ENCODE measurements around the gene AMY2A.
"Not testable (repeated sequence)": the region's sequence is repeated elsewhere in the genome, so short reads cannot be mapped to it uniquely, and the experiment has no call there.

AMY2A gene

GRCh38 chr1:103616994-103617477 lies at the start of gene AMY2A:
TSS of gene AMY2A (plus strand) at chr1:103617427. CDS start at chr1:103617441, 14 bp downstream.
- DNase-seq (ENCODE audit: low read depth in 4 of 4, low spot score in 1 of 4), result not testable (repeated sequence)

GRCh38 chr1:103569493-103569892 lies 47.7 kb upstream of the AMY2A start:
- DNase-seq (ENCODE audit: low read depth in 4 of 4, low spot score in 1 of 4), result no peak

GRCh38 chr1:103571289-103571688 lies 45.9 kb upstream of the AMY2A start, which contains the start of gene AMY2B:
TSS of gene AMY2B (plus strand) at chr1:103571589. CDS start at chr1:103571603, 14 bp downstream.
- not testable (repeated sequence) for DNase-seq (ENCODE audit: low read depth in 4 of 4, low spot score in 1 of 4)

- DNase-seq (ENCODE audit: low read depth in 4 of 4, low spot score in 1 of 4), result no peak
Observed at GRCh38 chr1:103576065-103576464, 41.2 kb upstream of the AMY2A start.

- not testable (repeated sequence) for DNase-seq (ENCODE audit: low read depth in 4 of 4, low spot score in 1 of 4)
Observed at GRCh38 chr1:103576784-103577183, 40.4 kb upstream of the AMY2A start.

- DNase-seq (ENCODE audit: low read depth in 4 of 4, low spot score in 1 of 4), result no peak
Observed at GRCh38 chr1:103582464-103582863, 34.8 kb upstream of the AMY2A start.

- no peak for DNase-seq (ENCODE audit: low read depth in 4 of 4, low spot score in 1 of 4)
Observed at GRCh38 chr1:103583887-103584286, 33.3 kb upstream of the AMY2A start.

GRCh38 chr1:103584537-103584936 lies 32.7 kb upstream of the AMY2A start:
- no peak for DNase-seq (ENCODE audit: low read depth in 4 of 4, low spot score in 1 of 4)

- not testable (repeated sequence) for DNase-seq (ENCODE audit: low read depth in 4 of 4, low spot score in 1 of 4)
Observed at GRCh38 chr1:103602740-103603139, 14.5 kb upstream of the AMY2A start.

GRCh38 chr1:103616362-103616761 lies 865 bp upstream of the AMY2A start:
- DNase-seq (ENCODE audit: low read depth in 4 of 4, low spot score in 1 of 4), result no peak

GRCh38 chr1:103627436-103627835 lies 10.2 kb downstream of the AMY2A start:
- DNase-seq (ENCODE audit: low read depth in 4 of 4, low spot score in 1 of 4), result not testable (repeated sequence)

GRCh38 chr1:103641194-103641593 lies 24.0 kb downstream of the AMY2A start:
- DNase-seq (ENCODE audit: low read depth in 4 of 4, low spot score in 1 of 4), result not testable (repeated sequence)

GRCh38 chr1:103643908-103644307 lies 26.7 kb downstream of the AMY2A start:
- DNase-seq (ENCODE audit: low read depth in 4 of 4, low spot score in 1 of 4), result not testable (repeated sequence)

- DNase-seq (ENCODE audit: low read depth in 4 of 4, low spot score in 1 of 4), result not testable (repeated sequence)
Observed at GRCh38 chr1:103650305-103650704, 33.1 kb downstream of the AMY2A start.

GRCh38 chr1:103650889-103651288 lies 33.7 kb downstream of the AMY2A start:
- DNase-seq (ENCODE audit: low read depth in 4 of 4, low spot score in 1 of 4), result not testable (repeated sequence)

- DNase-seq (ENCODE audit: low read depth in 4 of 4, low spot score in 1 of 4), result not testable (repeated sequence)
Observed at GRCh38 chr1:103654133-103654532, 36.9 kb downstream of the AMY2A start.

- DNase-seq (ENCODE audit: low read depth in 4 of 4, low spot score in 1 of 4), result not testable (repeated sequence)
Observed at GRCh38 chr1:103655460-103655859, 38.2 kb downstream of the AMY2A start, which contains the start of gene AMY1A. TSS of gene AMY1A (plus strand) at chr1:103655760. CDS start at chr1:103656331, 571 bp downstream.
